IMR-90 (cell line): ENCODE measurements around the gene AFAP1L1. TPM values are rescaled to one million over a fixed set of nuclear protein-coding genes. Genes with fewer than 3 reads are reported as not detected.

Source experiments
- ATAC-seq: fragments of 200-7000 bp; cut with Tn5 transposase; 2 replicates; pipeline ENCODE4 v1.9.1; 2020; ENCODE audit warnings: low read depth, mild to moderate bottlenecking, moderate library complexity
- BruUV-seq: library from RNA; stranded (reverse); fragments of 400-500 nt; replicated peaks from 2 replicates; lab custom pipeline; 2021; lab: Mats Ljungman, UMichigan
- CTCF ChIA-PET: fragments of 300-600 bp; formaldehyde crosslinking; extraction: SDS; loops from one replicate; lab custom pipeline; 2021; ENCODE audit warnings: antibody characterized with exemption; lab: Yijun Ruan, JAX
- POLR2A ChIA-PET: fragments of 300-600 bp; sonication (Branson Sonifier 250); formaldehyde crosslinking; loops from one replicate; lab custom pipeline; 2022; ENCODE audit warnings: antibody characterized with exemption; ENCODE audit not compliant: unreplicated experiment; lab: Charles Lee
- DNase-seq: peaks from one replicate; pipeline ENCODE4 v3.0.0; 2013
- H2AFZ ChIP-seq: replicated peaks from 2 replicates; pipeline ENCODE3; 2013; ENCODE audit warnings: low read length, mild to moderate bottlenecking; ENCODE audit not compliant: poor library complexity
- H2AK5ac ChIP-seq: 2 replicates; pipeline ENCODE4 v1.6.1; 2013; ENCODE audit warnings: low read depth, low read length, inconsistent platforms
- H2AK9ac ChIP-seq: replicated peaks from 2 replicates; pipeline ENCODE3; 2013; ENCODE audit warnings: mild to moderate bottlenecking, low read depth, low read length, moderate library complexity; ENCODE audit not compliant: poor library complexity
- H2BK120ac ChIP-seq: 2 replicates; pipeline ENCODE4 v1.6.1; 2013; ENCODE audit warnings: low read depth, low read length, inconsistent platforms
- H2BK15ac ChIP-seq: 3 replicates; pipeline ENCODE4 v1.6.1; 2013; ENCODE audit warnings: low read depth, low read length, inconsistent platforms
- H2BK20ac ChIP-seq: 2 replicates; pipeline ENCODE4 v1.6.1; 2013; ENCODE audit warnings: low read depth, mild to moderate bottlenecking, inconsistent platforms, low read length, moderate library complexity
- H2BK5ac ChIP-seq: 2 replicates; pipeline ENCODE4 v1.6.1; 2013; ENCODE audit warnings: mild to moderate bottlenecking, low read depth, low read length, inconsistent platforms; ENCODE audit not compliant: poor library complexity, severe bottlenecking
- H3K14ac ChIP-seq: replicated peaks from 2 replicates; pipeline ENCODE4 v1.6.1; 2013; ENCODE audit warnings: low read depth, low read length, inconsistent platforms
- H3K18ac ChIP-seq: 2 replicates; pipeline ENCODE4 v1.6.1; 2013; ENCODE audit warnings: low read depth, low read length, control low read depth
- H3K23ac ChIP-seq: 2 replicates; pipeline ENCODE4 v1.6.1; 2013; ENCODE audit warnings: low read depth, low read length, inconsistent platforms
- H3K27ac ChIP-seq: 2 replicates; pipeline ENCODE4 v1.5.1; 2013; ENCODE audit warnings: mild to moderate bottlenecking, control low read depth, low read length; ENCODE audit not compliant: insufficient read depth
- H3K27me3 ChIP-seq: 2 replicates; pipeline ENCODE4 v1.6.1; 2013; ENCODE audit warnings: low read length; ENCODE audit not compliant: control insufficient read depth, insufficient read depth
- H3K36me3 ChIP-seq: 2 replicates; pipeline ENCODE4 v1.6.1; 2013; ENCODE audit warnings: low read length, mixed read lengths; ENCODE audit not compliant: control insufficient read depth, insufficient read depth
- H3K4ac ChIP-seq: 2 replicates; pipeline ENCODE4 v1.6.1; 2013; ENCODE audit warnings: low read depth, low read length, inconsistent platforms
- H3K4me1 ChIP-seq: 2 replicates; pipeline ENCODE4 v1.6.1; 2013; ENCODE audit warnings: low read length, mixed read lengths; ENCODE audit not compliant: control insufficient read depth, insufficient read depth
- H3K4me2 ChIP-seq: 2 replicates; pipeline ENCODE4 v1.6.1; 2013; ENCODE audit warnings: low read depth, mild to moderate bottlenecking, control low read depth, low read length, moderate library complexity
- H3K4me3 ChIP-seq: 2 replicates; pipeline ENCODE4 v1.5.1; 2013; ENCODE audit warnings: low read depth, mild to moderate bottlenecking, control low read depth, low read length, moderate library complexity; ENCODE audit not compliant: insufficient read depth
- H3K56ac ChIP-seq: 2 replicates; pipeline ENCODE4 v1.6.1; 2013; ENCODE audit warnings: low read length, inconsistent platforms; ENCODE audit not compliant: insufficient read depth; ENCODE audit errors: extremely low read depth
- H3K79me1 ChIP-seq, 2 experiments: 2 replicates each; pipeline ENCODE4 v1.6.1; 2013; ENCODE audit warnings: low read length in 2 of 2, inconsistent platforms in 1 of 2, low read depth in 1 of 2
- H3K9ac ChIP-seq: 2 replicates; pipeline ENCODE4 v1.6.1; 2013; ENCODE audit warnings: low read depth, low read length, control low read depth
- H3K9me1 ChIP-seq: 2 replicates; pipeline ENCODE4 v1.6.1; 2013; ENCODE audit warnings: low read length, inconsistent platforms; ENCODE audit not compliant: insufficient read depth
- H3K9me3 ChIP-seq: 2 replicates; pipeline ENCODE4 v1.6.1; 2013; ENCODE audit warnings: low read length; ENCODE audit not compliant: control insufficient read depth, insufficient read depth
- H4K20me1 ChIP-seq: 2 replicates; pipeline ENCODE4 v1.6.1; 2013; ENCODE audit warnings: low read length, inconsistent platforms; ENCODE audit not compliant: insufficient read depth
- H4K5ac ChIP-seq: 2 replicates; pipeline ENCODE4 v1.6.1; 2013; ENCODE audit warnings: mild to moderate bottlenecking, low read depth, low read length, control low read depth
- H4K8ac ChIP-seq, 2 experiments: 2 replicates each; pipeline ENCODE4 v1.6.1; 2013; ENCODE audit warnings: low read depth in 2 of 2, low read length in 2 of 2, control low read depth in 1 of 2, inconsistent platforms in 1 of 2
- H4K91ac ChIP-seq: 2 replicates; pipeline ENCODE4 v1.6.1; 2013; ENCODE audit warnings: low read depth, low read length, inconsistent platforms; ENCODE audit not compliant: insufficient read depth
- BHLHE40 ChIP-seq: fragments of 150-350 bp; IDR thresholded peaks from 2 replicates; pipeline ENCODE4 v1.6.1; 2016; ENCODE audit warnings: mild to moderate bottlenecking, low read depth, low read length
- CEBPB ChIP-seq: IDR thresholded peaks from 2 replicates; pipeline ENCODE4 v1.6.1; 2012; ENCODE audit warnings: low read depth, low read length, improper control_type of control experiment
- CHD1 ChIP-seq: IDR thresholded peaks from 2 replicates; pipeline ENCODE4 v1.6.1; 2012; ENCODE audit warnings: low read depth, low read length, improper control_type of control experiment
- CTCF ChIP-seq: conservative IDR thresholded peaks from 2 replicates; pipeline ENCODE4 v1.5.1; 2012; ENCODE audit warnings: mild to moderate bottlenecking, low read depth, low read length, improper control_type of control experiment
- ELK1 ChIP-seq: fragments of 150-350 bp; IDR thresholded peaks from 2 replicates; pipeline ENCODE4 v1.6.1; 2016; ENCODE audit warnings: low read depth, mild to moderate bottlenecking, low read length, moderate library complexity, borderline replicate concordance
- FOS ChIP-seq: fragments of 150-350 bp; IDR thresholded peaks from 2 replicates; pipeline ENCODE4 v1.6.1; 2016; ENCODE audit warnings: low read depth, low read length
- MAFK ChIP-seq: IDR thresholded peaks from 2 replicates; pipeline ENCODE4 v1.6.1; 2012; ENCODE audit warnings: low read depth, low read length, improper control_type of control experiment
- MAZ ChIP-seq: IDR thresholded peaks from 2 replicates; pipeline ENCODE4 v1.6.1; 2012; ENCODE audit warnings: low read depth, mild to moderate bottlenecking, low read length, improper control_type of control experiment, moderate library complexity, borderline replicate concordance
- MXI1 ChIP-seq: IDR thresholded peaks from 2 replicates; pipeline ENCODE4 v1.6.1; 2012; ENCODE audit warnings: low read depth, mild to moderate bottlenecking, low read length, moderate library complexity, borderline replicate concordance
- NFE2L2 ChIP-seq: fragments of 150-350 bp; IDR thresholded peaks from 2 replicates; pipeline ENCODE4 v1.6.1; 2016; ENCODE audit warnings: low read depth, mild to moderate bottlenecking, low read length
- POLR2A ChIP-seq: IDR thresholded peaks from 2 replicates; pipeline ENCODE4 v1.6.1; 2012; ENCODE audit warnings: mild to moderate bottlenecking, low read depth, low read length
- RAD21 ChIP-seq: IDR thresholded peaks from 2 replicates; pipeline ENCODE4 v1.6.1; 2012; ENCODE audit warnings: low read length, improper control_type of control experiment
- RCOR1 ChIP-seq: IDR thresholded peaks from 2 replicates; pipeline ENCODE4 v1.6.1; 2012; ENCODE audit warnings: mild to moderate bottlenecking, low read length, improper control_type of control experiment; ENCODE audit not compliant: insufficient replicate concordance
- RFX5 ChIP-seq: IDR thresholded peaks from 2 replicates; pipeline ENCODE4 v1.8.0; 2012; ENCODE audit warnings: low read depth, mild to moderate bottlenecking, low read length, moderate library complexity
- SMC3 ChIP-seq: fragments of 150-350 bp; IDR thresholded peaks from 2 replicates; pipeline ENCODE4 v1.6.1; 2016; ENCODE audit warnings: low read depth, mild to moderate bottlenecking, antibody characterized with exemption, low read length, moderate library complexity
- USF2 ChIP-seq: fragments of 150-350 bp; IDR thresholded peaks from 2 replicates; pipeline ENCODE4 v1.6.1; 2017; ENCODE audit warnings: mild to moderate bottlenecking, antibody characterized with exemption, low read length, low read depth
- WGBS, 2 experiments: methylation state at CpG; one replicate each; pipeline versions ENCODE4 v1.1.5 to v1.1.7; 2013; ENCODE audit warnings: missing lambda C conversion rate in 2 of 2; ENCODE audit not compliant: insufficient read length in 1 of 2; ENCODE audit errors: extremely low coverage in 2 of 2; 5-methylcytosine and 5-hydroxymethylcytosine counted together
- dilution Hi-C: fragments of 300-500 bp; cut with HindIII; formaldehyde crosslinking; loops from one replicate; pipeline ENCODE4 v1.14.3; 2018; ENCODE audit warnings: low sequenced_read_pairs; ENCODE audit not compliant: unreplicated experiment
- in situ Hi-C: fragments of 300-500 bp; cut with MboI; formaldehyde crosslinking; loops from 3 replicates; pipeline ENCODE4 v1.14.3; 2019; ENCODE audit warnings: low sequenced_read_pairs, inconsistent platforms, mixed read lengths
- intact Hi-C: fragments of 100-400 bp; cut with micrococcal nuclease; formaldehyde crosslinking; loops from 2 replicates; pipeline ENCODE4 v1.10.0; 2022
- polyA plus RNA-seq, 3 experiments: library from polyadenylated mRNA; depleted of rRNA; stranded (reverse); fragments of >200 nt; gene quantifications; 2 replicates each; pipeline ENCODE4 v1.2.3, GENCODE V29; 2012; ENCODE audit warnings: low replicate concordance in 1 of 3
- total RNA-seq: library from RNA; depleted of rRNA; stranded (reverse); fragments of >200 nt; gene quantifications from 2 replicates; pipeline ENCODE4 v1.2.3, GENCODE V29; 2012

AFAP1L1 gene
- total and polyA plus RNA-seq, 2 of the 4 experiments (the other 2 are of a cell fraction) = 3.3 to 5.7 TPM

DNA sequence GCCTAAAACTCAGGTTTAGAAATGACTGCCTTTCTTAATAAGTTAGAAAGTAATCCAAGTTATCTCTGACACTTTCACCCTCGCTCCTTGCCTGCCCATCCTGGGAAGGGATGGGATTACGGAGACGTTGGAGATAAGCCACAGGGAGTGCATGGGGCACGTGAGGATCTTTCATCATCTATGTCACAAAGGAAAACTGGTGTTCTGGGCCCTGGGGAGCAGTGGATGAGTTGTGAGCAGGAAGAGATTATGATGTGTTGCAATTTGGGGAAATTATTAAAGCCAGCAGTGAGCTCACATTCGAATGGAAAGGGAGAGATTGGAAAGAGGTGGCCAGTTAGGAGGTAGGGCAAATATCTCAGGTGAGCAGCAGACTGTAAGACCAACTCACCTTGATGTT lies 12.8 kb downstream of the AFAP1L1 start:
- Histone ChIP-seq H3K9ac (no peak overlapping the region), H3K23ac (no peak overlapping the region), H4K20me1 (peaks cover 4% of the 10 kb centered on the region; the same call in 1 of the 2 replicates), H2AK9ac (no peak overlapping the region), H3K27ac (no peak overlapping the region), H2BK15ac (no peak overlapping the region), H4K8ac (no peak overlapping the region), H3K4me1 (peaks cover 3% of the 10 kb centered on the region), H3K9me3 (no peaks in the 10 kb centered on the region), H3K4ac (no peak overlapping the region), H3K18ac (no peak overlapping the region), H4K91ac (no peak overlapping the region), H2BK20ac (no peak overlapping the region), H3K9me1 (peaks cover 22% of the 10 kb centered on the region), H3K56ac (no peak overlapping the region), H2AFZ (peak overlapping the region; percentile 40), H3K4me2 (peak overlapping the region; percentile 50), H3K36me3 (no peaks in the 10 kb centered on the region), H2AK5ac (no peak overlapping the region), H3K79me1 (0 out of 4 replicates have a peak, but pooled peaks cover 3 to 13% of the 10 kb centered on the region in 2 experiments), H2BK120ac (no peak overlapping the region), H3K27me3 (no peaks in the 10 kb centered on the region), H3K14ac (peak overlapping the region; percentile 48; the same call in 1 of the 2 replicates), H2BK5ac (no peak overlapping the region), H4K5ac (no peak overlapping the region), H3K4me3 (no peak overlapping the region)
- CTCF ChIA-PET = no interaction called here
- intact Hi-C loops = no loop called here
- dilution Hi-C loops = no loop called here
- peak; percentile 54 for DNase-seq
- POLR2A ChIA-PET = no interaction called here
- 33% methylated on average over 4 of the region's 5 CpGs; no CpG with 5 or more reads in 1 of the 2 experiments for WGBS, 2 experiments
- in situ Hi-C loops = no loop called here
- no peak for TF ChIP-seq RFX5
- no peak for TF ChIP-seq POLR2A
- TF ChIP-seq CEBPB = peak; percentile 59; the same call in 1 of the 2 replicates
- TF ChIP-seq MAFK = no peak
- TF ChIP-seq RCOR1 = no peak
- TF ChIP-seq MXI1 = no peak
- TF ChIP-seq NFE2L2 = no peak
- peak; percentile 89 for TF ChIP-seq BHLHE40
- TF ChIP-seq USF2 = peak; percentile 55
- TF ChIP-seq MAZ = no peak
- TF ChIP-seq FOS = no peak
- no peak for TF ChIP-seq ELK1
- no peak for TF ChIP-seq CTCF
- no peak for TF ChIP-seq RAD21
- TF ChIP-seq SMC3 = no peak
- TF ChIP-seq CHD1 = no peak
- no TSS peak for BruUV-seq
- ATAC-seq = peak; percentile 57
